Neural progenitor cell (in vitro differentiated cells): ENCODE results near the gene RCSD1.

ENCODE experiments used
- EZH2 ChIP-seq: fragments of 200-600 bp; sonication (generic); IDR thresholded peaks from 2 replicates; pipeline ENCODE4 v1.6.1; 2017; ENCODE audit warnings: antibody characterized with exemption, mild to moderate bottlenecking, moderate library complexity
- EZH2phosphoT487 ChIP-seq: fragments of 200-600 bp; sonication (generic); IDR thresholded peaks from 2 replicates; pipeline ENCODE4 v1.6.1; 2017; ENCODE audit warnings: antibody characterized with exemption
- TF ChIP-seq, protein P1 (sequence below): fragments of 200-600 bp; sonication (generic); IDR thresholded peaks from 2 replicates; pipeline ENCODE4 v1.5.1; 2017; ENCODE audit warnings: antibody characterized with exemption, mild to moderate bottlenecking

GRCh38 chr1:167714098-167714438, 84.0 kb downstream of the RCSD1 start:
- TF ChIP-seq, protein P1, sequence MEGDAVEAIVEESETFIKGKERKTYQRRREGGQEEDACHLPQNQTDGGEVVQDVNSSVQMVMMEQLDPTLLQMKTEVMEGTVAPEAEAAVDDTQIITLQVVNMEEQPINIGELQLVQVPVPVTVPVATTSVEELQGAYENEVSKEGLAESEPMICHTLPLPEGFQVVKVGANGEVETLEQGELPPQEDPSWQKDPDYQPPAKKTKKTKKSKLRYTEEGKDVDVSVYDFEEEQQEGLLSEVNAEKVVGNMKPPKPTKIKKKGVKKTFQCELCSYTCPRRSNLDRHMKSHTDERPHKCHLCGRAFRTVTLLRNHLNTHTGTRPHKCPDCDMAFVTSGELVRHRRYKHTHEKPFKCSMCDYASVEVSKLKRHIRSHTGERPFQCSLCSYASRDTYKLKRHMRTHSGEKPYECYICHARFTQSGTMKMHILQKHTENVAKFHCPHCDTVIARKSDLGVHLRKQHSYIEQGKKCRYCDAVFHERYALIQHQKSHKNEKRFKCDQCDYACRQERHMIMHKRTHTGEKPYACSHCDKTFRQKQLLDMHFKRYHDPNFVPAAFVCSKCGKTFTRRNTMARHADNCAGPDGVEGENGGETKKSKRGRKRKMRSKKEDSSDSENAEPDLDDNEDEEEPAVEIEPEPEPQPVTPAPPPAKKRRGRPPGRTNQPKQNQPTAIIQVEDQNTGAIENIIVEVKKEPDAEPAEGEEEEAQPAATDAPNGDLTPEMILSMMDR, result no peak
- TF ChIP-seq EZH2, result no peak
- TF ChIP-seq EZH2phosphoT487, result no peak
